ENCODE measurements around the gene BEX1.

Gene BEX1

DNA sequence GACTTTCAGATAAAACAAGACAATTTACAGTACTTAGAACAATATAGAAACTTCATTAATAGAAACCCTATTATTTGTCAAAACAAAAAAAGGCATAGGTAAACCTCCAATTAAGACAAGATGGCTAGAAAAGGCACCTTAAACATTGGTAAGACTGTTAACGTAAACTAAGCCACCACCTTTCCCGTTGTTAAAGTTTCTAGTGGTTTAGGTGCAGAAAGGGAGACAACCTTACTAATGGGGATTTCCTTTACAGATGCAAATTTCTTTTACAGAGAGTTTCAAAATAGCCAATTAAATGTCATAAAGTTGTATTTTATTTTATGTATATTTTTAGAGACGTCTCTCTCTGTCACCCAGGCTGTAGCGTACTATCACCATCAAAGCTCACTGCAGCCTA lies 36.5 kb upstream of the BEX1 start:
- no peaks in the 10 kb centered on the region for H3K36me3 ChIP-seq
- no peak for TF ChIP-seq CTCF (IDR thresholded peaks at IDR 0.05)
- H3K9me3 ChIP-seq = no peaks in the 10 kb centered on the region
- no peak overlapping the region for H3K27ac ChIP-seq
- H3K4me3 ChIP-seq (ENCODE audit: low read depth in 1 of 2, low read length in 1 of 2) = no peak overlapping the region
- H3K27me3 ChIP-seq = no peaks in the 10 kb centered on the region
- no peaks in the 10 kb centered on the region for H3K4me1 ChIP-seq (ENCODE audit: control insufficient read depth in 1 of 2, insufficient read depth in 1 of 2, low read depth in 1 of 2, low read length in 1 of 2)

DNA sequence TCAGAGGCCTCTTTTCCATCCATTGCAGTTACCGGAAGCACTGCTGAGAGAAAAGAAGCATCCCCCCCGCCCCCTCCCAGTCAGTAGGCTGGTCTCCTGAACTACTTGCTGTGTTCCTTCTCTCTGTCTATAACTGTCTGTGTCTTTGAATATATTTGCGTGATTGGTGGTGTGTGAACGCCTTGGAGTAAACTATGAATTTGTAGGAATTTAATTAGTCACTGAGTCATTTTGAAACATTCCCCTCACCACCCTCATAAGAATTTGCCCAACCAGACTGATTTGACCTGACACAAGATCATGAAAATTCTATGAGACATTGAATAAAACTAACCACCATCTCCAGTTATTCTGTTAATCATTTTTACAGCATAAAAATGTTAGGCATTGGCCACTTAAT lies 35.7 kb upstream of the BEX1 start:
- Histone ChIP-seq H3K4me3 (ENCODE audit: low read depth in 1 of 2, low read length in 1 of 2) (no peak overlapping the region), H3K36me3 (no peaks in the 10 kb centered on the region), H3K27me3 (no peaks in the 10 kb centered on the region), H3K4me1 (ENCODE audit: control insufficient read depth in 1 of 2, insufficient read depth in 1 of 2, low read depth in 1 of 2, low read length in 1 of 2) (no peaks in the 10 kb centered on the region), H3K9me3 (no peaks in the 10 kb centered on the region), H3K27ac (no peak overlapping the region)
- TF ChIP-seq CTCF (IDR thresholded peaks at IDR 0.05) = no peak

- no peaks in the 10 kb centered on the region for H3K36me3 ChIP-seq
- no peaks in the 10 kb centered on the region for H3K4me1 ChIP-seq (ENCODE audit: control insufficient read depth in 1 of 2, insufficient read depth in 1 of 2, low read depth in 1 of 2, low read length in 1 of 2)
- H3K27me3 ChIP-seq = no peaks in the 10 kb centered on the region
- TF ChIP-seq CTCF (IDR thresholded peaks at IDR 0.05) = no peak
- no peaks in the 10 kb centered on the region for H3K9me3 ChIP-seq
- no peak overlapping the region for H3K4me3 ChIP-seq (ENCODE audit: low read depth in 1 of 2, low read length in 1 of 2)
- no peak overlapping the region for H3K27ac ChIP-seq
Measured at GRCh38 chrX:103098488-103098887, 34.5 kb upstream of the BEX1 start.

DNA sequence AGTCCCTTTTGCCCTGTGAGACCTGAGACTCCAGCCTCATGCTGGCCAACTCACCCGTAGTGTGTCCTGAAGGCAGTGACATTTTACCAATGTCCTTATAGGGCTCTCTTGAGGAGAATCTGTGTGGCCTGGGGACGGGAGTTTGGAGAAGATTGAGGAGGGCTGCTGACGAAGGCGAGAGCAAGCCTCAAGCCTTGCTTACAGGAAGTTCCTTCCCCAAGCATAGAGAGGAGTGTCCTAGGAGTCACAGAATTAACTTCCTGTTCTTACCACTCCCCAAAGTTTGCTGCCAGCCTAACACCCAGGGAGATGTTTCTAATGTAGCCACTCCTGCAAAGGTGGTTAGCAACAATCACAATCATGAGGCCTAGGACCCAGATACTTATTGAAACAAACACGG lies 29.0 kb upstream of the BEX1 start, which contains the start of gene NXF3:
Gene NXF3, minus strand, starts transcription at position 202 of the 400 bp plus-strand sequence. Its CDS starts 120 bp downstream, at position 82.
- Histone ChIP-seq H3K4me1 (ENCODE audit: control insufficient read depth in 1 of 2, insufficient read depth in 1 of 2, low read depth in 1 of 2, low read length in 1 of 2) (no peaks in the 10 kb centered on the region), H3K27me3 (no peaks in the 10 kb centered on the region), H3K27ac (no peak within 1 kb of the TSS), H3K9me3 (no peaks in the 10 kb centered on the region), H3K36me3 (no peaks in the 10 kb centered on the region), H3K4me3 (ENCODE audit: low read depth in 1 of 2, low read length in 1 of 2) (no peak within 1 kb of the TSS)
- no peak for TF ChIP-seq CTCF (IDR thresholded peaks at IDR 0.05)

GRCh38 chrX:103081051-103081450 lies 17.1 kb upstream of the BEX1 start:
- Histone ChIP-seq H3K36me3 (no peaks in the 10 kb centered on the region), H3K27ac (no peak overlapping the region), H3K4me1 (ENCODE audit: control insufficient read depth in 1 of 2, insufficient read depth in 1 of 2, low read depth in 1 of 2, low read length in 1 of 2) (no peaks in the 10 kb centered on the region), H3K4me3 (ENCODE audit: low read depth in 1 of 2, low read length in 1 of 2) (no peak overlapping the region), H3K9me3 (no peaks in the 10 kb centered on the region), H3K27me3 (no peaks in the 10 kb centered on the region)
- no peak for TF ChIP-seq CTCF (IDR thresholded peaks at IDR 0.05)

GRCh38 chrX:103073467-103073866 lies 9.5 kb upstream of the BEX1 start:
- Histone ChIP-seq H3K9me3 (no peaks in the 10 kb centered on the region), H3K36me3 (no peaks in the 10 kb centered on the region), H3K27me3 (no peaks in the 10 kb centered on the region), H3K27ac (no peak overlapping the region), H3K4me1 (ENCODE audit: control insufficient read depth in 1 of 2, insufficient read depth in 1 of 2, low read depth in 1 of 2, low read length in 1 of 2) (no peaks in the 10 kb centered on the region), H3K4me3 (ENCODE audit: low read depth in 1 of 2, low read length in 1 of 2) (no peak overlapping the region)
- no peak for TF ChIP-seq CTCF (IDR thresholded peaks at IDR 0.05)
